ENCODE data around the gene NAGK.
"Not testable (repeated sequence)": the region's sequence is repeated elsewhere in the genome, so short reads cannot be mapped to it uniquely, and the experiment has no call there.

Gene NAGK

DNA sequence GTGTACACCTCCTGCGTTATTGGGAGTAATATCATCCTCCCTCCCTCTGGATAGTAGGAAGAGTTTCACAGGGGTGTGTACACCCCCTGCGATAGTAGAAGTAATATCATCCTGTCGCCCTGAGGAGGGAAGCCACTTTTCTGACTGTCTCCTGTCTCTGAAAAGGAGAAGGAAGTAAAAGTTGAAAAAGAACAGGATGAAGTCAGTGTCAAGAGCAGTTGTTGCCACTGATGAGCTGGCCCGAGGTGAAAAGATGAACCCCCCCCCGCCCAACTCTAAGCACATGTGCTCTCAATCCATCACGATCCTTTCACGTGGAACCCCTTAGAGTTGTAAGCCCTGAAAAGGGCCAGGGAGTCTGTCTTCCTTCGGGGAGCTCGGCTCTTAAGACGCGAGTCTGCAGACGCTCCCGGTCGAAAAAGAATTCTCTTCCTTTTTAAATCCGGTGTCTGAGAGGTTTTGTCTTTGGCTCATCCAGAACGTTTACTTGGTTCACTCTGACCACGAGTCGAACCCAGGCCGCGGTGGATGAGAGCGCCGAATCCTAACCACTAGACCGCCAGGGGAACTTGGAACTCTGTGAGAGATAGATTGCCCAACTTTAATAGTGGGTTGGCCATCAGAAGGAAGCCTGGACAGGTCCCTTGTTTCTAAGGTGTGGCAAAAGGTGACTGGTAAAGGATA is 22.4 kb upstream of the NAGK start:
- in situ Hi-C loops (cut with HindIII; ENCODE audit: low sequenced_read_pairs), result no loop called here
- DNase-seq (ENCODE audit: low read depth), result no peak
- H3K4me3 ChIP-seq (ENCODE audit: low read depth, low read length), result no peak overlapping the region
- TF ChIP-seq, protein P1, sequence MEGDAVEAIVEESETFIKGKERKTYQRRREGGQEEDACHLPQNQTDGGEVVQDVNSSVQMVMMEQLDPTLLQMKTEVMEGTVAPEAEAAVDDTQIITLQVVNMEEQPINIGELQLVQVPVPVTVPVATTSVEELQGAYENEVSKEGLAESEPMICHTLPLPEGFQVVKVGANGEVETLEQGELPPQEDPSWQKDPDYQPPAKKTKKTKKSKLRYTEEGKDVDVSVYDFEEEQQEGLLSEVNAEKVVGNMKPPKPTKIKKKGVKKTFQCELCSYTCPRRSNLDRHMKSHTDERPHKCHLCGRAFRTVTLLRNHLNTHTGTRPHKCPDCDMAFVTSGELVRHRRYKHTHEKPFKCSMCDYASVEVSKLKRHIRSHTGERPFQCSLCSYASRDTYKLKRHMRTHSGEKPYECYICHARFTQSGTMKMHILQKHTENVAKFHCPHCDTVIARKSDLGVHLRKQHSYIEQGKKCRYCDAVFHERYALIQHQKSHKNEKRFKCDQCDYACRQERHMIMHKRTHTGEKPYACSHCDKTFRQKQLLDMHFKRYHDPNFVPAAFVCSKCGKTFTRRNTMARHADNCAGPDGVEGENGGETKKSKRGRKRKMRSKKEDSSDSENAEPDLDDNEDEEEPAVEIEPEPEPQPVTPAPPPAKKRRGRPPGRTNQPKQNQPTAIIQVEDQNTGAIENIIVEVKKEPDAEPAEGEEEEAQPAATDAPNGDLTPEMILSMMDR (IDR thresholded peaks at IDR 0.05; ENCODE audit: low read depth, low read length, missing control alignments), result no peak

DNA sequence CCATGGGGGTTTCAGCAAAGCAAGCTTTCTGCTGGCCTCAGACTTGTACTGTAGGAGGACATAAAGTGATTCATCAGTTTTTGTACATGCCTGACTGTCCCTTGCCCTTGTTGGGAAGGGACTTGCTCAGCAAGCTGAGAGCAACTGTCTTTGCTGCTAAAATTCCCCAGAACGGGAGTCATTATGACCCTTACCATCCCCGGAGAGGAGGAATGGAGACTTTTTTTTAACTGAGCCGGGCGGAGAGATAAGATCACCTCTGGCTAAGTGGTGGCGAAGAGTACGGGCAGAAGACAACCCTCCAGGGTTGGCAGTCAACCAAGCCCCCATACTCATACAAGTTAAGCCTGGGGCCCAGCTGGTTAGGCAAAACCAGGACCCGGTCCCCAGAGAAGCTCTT is 20.4 kb upstream of the NAGK start:
- H3K4me3 ChIP-seq (ENCODE audit: low read depth, low read length), result no peak overlapping the region
- DNase-seq (ENCODE audit: low read depth), result no peak
- in situ Hi-C loops (cut with HindIII; ENCODE audit: low sequenced_read_pairs), result no loop called here
- TF ChIP-seq, protein P1 (IDR thresholded peaks at IDR 0.05; ENCODE audit: low read depth, low read length, missing control alignments), result no peak

DNA sequence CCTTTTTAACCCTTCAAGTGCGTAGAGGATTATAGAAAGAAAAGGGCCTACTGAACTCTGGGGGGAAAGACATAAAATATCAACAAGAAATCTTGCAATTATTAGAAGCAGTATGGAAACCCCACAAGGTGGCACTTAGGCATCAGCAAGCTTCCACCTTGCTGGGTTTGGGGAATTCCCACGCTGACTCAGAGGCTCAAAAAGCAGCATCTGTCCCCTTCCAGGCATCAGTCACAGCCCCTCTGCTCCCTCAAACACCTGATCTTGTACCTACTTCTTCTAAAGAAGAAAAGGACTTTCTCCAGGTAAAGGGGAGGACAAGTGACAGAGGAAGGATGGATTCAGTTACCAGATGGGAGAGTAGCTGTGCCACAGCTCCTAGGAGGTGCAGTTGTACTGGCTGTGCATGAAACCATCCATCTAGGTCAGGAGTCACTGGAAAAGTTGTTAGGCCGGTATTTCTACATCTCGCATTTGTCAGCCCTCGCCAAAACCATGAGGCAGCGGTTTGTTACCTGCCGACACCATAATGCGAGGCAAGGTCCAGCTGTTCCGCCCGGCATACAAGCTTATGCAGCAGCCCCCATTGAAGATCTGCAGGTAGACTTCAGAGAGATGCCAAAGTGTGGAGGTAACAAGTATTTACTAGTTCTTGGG is 18.6 kb upstream of the NAGK start:
- H3K4me3 ChIP-seq (ENCODE audit: low read depth, low read length); in situ Hi-C loops (cut with HindIII; ENCODE audit: low sequenced_read_pairs); DNase-seq (ENCODE audit: low read depth): not testable (repeated sequence)

DNA sequence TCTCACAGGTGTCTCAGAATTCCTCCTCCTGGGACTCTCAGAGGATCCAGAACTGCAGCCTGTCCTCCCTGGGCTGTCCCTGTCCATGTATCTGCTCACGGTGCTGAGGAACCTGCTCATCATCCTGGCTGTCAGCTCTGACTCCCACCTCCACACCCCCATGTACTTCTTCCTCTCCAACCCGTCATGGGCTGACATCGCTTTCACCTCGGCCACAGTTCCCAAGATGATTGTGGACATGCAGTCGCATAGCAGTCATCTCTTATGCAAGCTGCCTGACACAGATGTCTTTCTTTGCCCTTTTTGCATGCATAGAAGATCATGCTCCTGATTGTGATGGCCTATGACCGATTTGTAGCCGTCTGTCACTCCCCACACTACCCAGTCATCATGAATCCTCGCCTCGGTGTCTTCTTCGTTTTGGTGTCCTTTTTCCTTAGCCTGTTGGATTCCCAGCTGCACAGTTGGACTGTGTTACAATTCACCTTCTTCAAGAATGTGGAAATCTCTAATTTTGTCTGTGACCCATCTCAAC is 13.2 kb upstream of the NAGK start:
- H3K4me3 ChIP-seq (ENCODE audit: low read depth, low read length); DNase-seq (ENCODE audit: low read depth); in situ Hi-C loops (cut with HindIII; ENCODE audit: low sequenced_read_pairs): not testable (repeated sequence)

DNA sequence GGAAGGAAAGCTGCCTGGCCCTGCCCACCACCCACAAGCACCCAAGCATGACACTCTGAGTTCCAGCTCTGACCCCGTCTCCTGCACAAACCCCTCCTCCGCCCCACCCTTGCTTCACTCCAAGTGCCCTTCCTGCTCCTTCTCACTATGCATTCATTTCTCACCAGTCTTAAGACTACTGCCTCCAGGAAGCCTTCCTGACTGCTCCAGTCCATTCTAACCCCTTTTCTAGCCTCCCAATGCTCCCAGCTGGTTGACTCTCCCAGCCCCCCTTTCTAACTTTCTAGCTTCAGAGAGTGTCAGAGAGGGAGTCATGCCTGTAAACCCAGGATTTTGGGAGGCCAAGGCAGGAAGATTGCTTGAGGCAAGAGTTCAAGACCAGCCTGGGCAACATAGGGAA is 8.2 kb upstream of the NAGK start:
- in situ Hi-C loops (cut with HindIII; ENCODE audit: low sequenced_read_pairs), result no loop called here

DNA sequence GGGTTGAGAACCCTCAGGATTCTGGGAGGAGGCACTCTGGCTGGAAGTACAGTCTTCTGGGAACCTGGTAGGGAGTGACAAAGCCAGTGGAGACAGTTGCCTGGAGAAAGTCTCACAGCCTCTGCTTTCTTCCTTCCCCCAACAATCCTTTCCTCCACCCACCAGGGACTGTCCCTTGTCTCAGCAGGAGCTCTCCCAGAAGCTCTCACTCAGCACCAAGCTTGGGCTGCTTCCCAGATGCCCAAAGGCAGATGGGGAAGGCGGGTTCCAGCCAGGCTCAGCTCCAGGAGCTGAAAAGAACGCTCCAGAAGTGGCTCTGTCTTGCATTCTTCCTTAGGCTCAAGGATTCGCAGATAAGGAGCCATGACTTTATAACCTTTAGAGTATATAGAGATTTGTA is 7.6 kb upstream of the NAGK start:
- in situ Hi-C loops (cut with HindIII; ENCODE audit: low sequenced_read_pairs), result no loop called here
- TF ChIP-seq, protein P1 (IDR thresholded peaks at IDR 0.05; ENCODE audit: low read depth, low read length, missing control alignments), result no peak
- no peak overlapping the region for H3K4me3 ChIP-seq (ENCODE audit: low read depth, low read length)
- DNase-seq (ENCODE audit: low read depth), result no peak

More for the DNA sequence above, 8.2 kb upstream of the NAGK start:
- TF ChIP-seq, protein P1 (IDR thresholded peaks at IDR 0.05; ENCODE audit: low read depth, low read length, missing control alignments), result no peak
- H3K4me3 ChIP-seq (ENCODE audit: low read depth, low read length), result no peak overlapping the region
- no peak for DNase-seq (ENCODE audit: low read depth)

DNA sequence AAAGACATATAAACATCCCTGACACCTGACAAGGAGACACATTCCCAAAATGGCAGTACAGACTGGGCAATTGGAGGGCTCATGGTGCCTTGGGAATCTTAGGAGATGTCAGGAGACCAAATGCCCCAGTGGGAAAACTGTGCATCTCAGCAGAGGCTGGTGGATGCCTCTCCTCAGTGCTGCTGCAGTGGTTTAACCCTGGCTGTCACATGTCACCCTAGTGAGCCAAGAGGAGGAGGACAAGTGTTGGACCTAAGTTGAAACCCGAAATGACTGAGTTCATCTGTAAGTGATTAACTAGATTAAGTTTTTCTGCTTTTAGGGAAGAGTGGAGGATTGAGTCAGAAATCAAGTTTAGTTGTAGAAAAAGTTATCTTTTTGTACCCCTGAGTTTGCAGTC is 5.2 kb upstream of the NAGK start:
- in situ Hi-C loops (cut with HindIII; ENCODE audit: low sequenced_read_pairs), result no loop called here
- TF ChIP-seq, protein P1 (IDR thresholded peaks at IDR 0.05; ENCODE audit: low read depth, low read length, missing control alignments), result no peak
- H3K4me3 ChIP-seq (ENCODE audit: low read depth, low read length), result no peak overlapping the region
- no peak for DNase-seq (ENCODE audit: low read depth)
